Suprapubic skin (tissue), 4 donors: ENCODE data around the gene CPEB4. TPM values are rescaled to one million over a fixed set of nuclear protein-coding genes. Genes with fewer than 3 reads are reported as not detected.

ENCODE experiments used
- DNase-seq, 2 donors: peaks; one replicate each; pipeline ENCODE4 v3.0.0-alpha.2; 2019; ENCODE audit warnings: low spot score in 2 of 2
- H3K27ac ChIP-seq: fragments of 200-600 bp; sonication (generic); one replicate; pipeline ENCODE4 v1.5.1; 2019
- H3K27me3 ChIP-seq: fragments of 200-600 bp; sonication (generic); one replicate; pipeline ENCODE4 v1.5.1; 2019
- H3K36me3 ChIP-seq: fragments of 200-600 bp; sonication (generic); one replicate; pipeline ENCODE4 v1.5.1; 2019
- H3K4me1 ChIP-seq: fragments of 200-600 bp; sonication (generic); one replicate; pipeline ENCODE4 v1.5.1; 2019
- H3K4me3 ChIP-seq: fragments of 200-600 bp; sonication (generic); one replicate; pipeline ENCODE4 v1.5.1; 2019; ENCODE audit warnings: mild to moderate bottlenecking
- H3K9me3 ChIP-seq: fragments of 200-600 bp; sonication (generic); one replicate; pipeline ENCODE4 v1.5.1; 2019
- CTCF ChIP-seq, 2 donors: fragments of 200-600 bp in 1 of 2; fragments of 450-650 bp in 1 of 2; sonication (generic) in 1 of 2; IDR thresholded peaks; one replicate each; pipeline ENCODE4 v1.5.1; 2016 to 2019; ENCODE audit warnings: antibody characterized with exemption in 2 of 2, mild to moderate bottlenecking in 1 of 2, moderate library complexity in 1 of 2
- EP300 ChIP-seq: sonication (generic); formaldehyde crosslinking; IDR thresholded peaks from one replicate; pipeline ENCODE4 v1.6.1; 2017; ENCODE audit warnings: antibody characterized with exemption
- POLR2A ChIP-seq, 2 donors: fragments of 450-650 bp; IDR thresholded peaks; one replicate each; pipeline ENCODE4 v1.6.1; 2017; ENCODE audit warnings: antibody characterized with exemption in 2 of 2, mild to moderate bottlenecking in 2 of 2, moderate library complexity in 2 of 2
- POLR2AphosphoS5 ChIP-seq, 3 donors: sonication (generic); formaldehyde crosslinking; IDR thresholded peaks; one replicate each; pipeline ENCODE4 v1.6.1; 2017; ENCODE audit warnings: antibody characterized with exemption in 3 of 3
- WGBS: methylation state at CpG from one replicate; pipeline ENCODE4 v1.1.5; 2018; 5-methylcytosine and 5-hydroxymethylcytosine counted together
- total RNA-seq, 4 donors: library from RNA; depleted of rRNA; stranded (reverse); fragments of >200 nt; gene quantifications; one replicate each; pipeline ENCODE4 v1.1.0, GENCODE V29; 2016

CPEB4 gene
- total RNA-seq, 4 donors from 2014 or later = 45.2 to 70.7 (median 52.5) TPM

DNA sequence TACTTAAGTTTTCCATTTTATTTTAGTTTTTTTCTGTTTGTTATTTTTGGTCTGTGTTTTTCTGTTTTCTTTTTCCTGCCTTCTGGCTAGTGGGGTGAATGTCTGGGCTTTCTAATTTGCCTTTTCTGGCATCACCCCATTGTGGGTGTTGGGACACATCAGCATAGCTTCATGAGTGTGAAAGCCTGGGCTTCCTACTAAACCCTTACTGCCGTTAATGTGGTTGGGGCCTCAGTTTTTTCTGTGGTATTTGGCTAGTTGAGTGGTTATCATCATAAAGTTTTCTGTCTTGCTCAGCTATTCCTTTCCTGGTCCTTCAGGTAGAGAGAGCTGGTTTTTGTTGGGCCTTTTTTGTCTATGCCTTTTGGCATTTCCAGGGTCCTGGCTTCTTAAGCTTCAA is 122.2 kb downstream of the CPEB4 start:
- Histone ChIP-seq H3K4me3 (no peak overlapping the region), H3K27ac (no peak overlapping the region), H3K9me3 (no peaks in the 10 kb centered on the region), H3K27me3 (peaks cover 5% of the 10 kb centered on the region), H3K4me1 (no peaks in the 10 kb centered on the region), H3K36me3 (no peaks in the 10 kb centered on the region)
- WGBS = 59% methylated on average over 1 of the region's 1 CpG
- DNase-seq = no peak
- TF ChIP-seq POLR2A (IDR thresholded peaks at IDR 0.05) (no peak), CTCF (IDR thresholded peaks at IDR 0.05) (no peak), EP300 (no peak), POLR2AphosphoS5 (IDR thresholded peaks at IDR 0.05) (no peak)

DNA sequence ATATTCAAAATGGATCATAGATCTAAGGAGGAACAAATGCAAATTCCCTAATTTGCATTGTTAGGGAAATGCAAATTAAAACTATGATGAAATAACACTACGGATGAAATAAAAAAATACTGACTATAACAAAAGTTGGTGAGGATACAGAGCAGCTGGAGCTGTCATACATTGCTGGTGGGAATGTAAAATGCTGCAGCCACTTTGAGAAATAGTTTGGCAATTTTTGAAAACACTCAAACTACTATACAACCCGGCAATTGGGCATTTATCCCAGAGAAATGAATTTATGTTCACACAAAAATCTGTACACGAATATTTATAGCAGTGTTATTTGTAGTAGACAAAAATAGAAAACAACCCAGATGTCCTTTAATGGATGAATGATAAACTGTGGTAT is 123.3 kb downstream of the CPEB4 start:
- H3K9me3 ChIP-seq = no peaks in the 10 kb centered on the region
- peaks cover 5% of the 10 kb centered on the region for H3K27me3 ChIP-seq
- WGBS = 68% methylated on average over 3 of the region's 3 CpGs
- H3K27ac ChIP-seq = no peak overlapping the region
- TF ChIP-seq POLR2AphosphoS5 (IDR thresholded peaks at IDR 0.05) = no peak
- no peak for TF ChIP-seq POLR2A (IDR thresholded peaks at IDR 0.05)
- TF ChIP-seq CTCF (IDR thresholded peaks at IDR 0.05) = no peak
- no peak for TF ChIP-seq EP300
- no peaks in the 10 kb centered on the region for H3K4me1 ChIP-seq
- H3K36me3 ChIP-seq = no peaks in the 10 kb centered on the region
- H3K4me3 ChIP-seq = no peak overlapping the region
- no peak for DNase-seq

Other genes with a start within 250 kb of the CPEB4 start
- gene C5orf47, start 100.8 kb downstream of the CPEB4 start, total RNA-seq = not detected
- gene NSG2, start 157.4 kb downstream of the CPEB4 start, total RNA-seq = not detected